ENCODE measurements around the gene CPNE6. TPM values are rescaled to one million over a fixed set of nuclear protein-coding genes. Genes with fewer than 3 reads are reported as not detected.
"Not testable (repeated sequence)": the region's sequence is repeated elsewhere in the genome, so short reads cannot be mapped to it uniquely, and the experiment has no call there.

CPNE6 gene
- total and polyA plus RNA-seq, 2 of the 13 experiments (the other 11 are each of a cell fraction or from before 2014, with no cell fraction given): not detected

- BruUV-seq (replicated peaks); H3K79me2 ChIP-seq (ENCODE audit: insufficient read depth, low read length); H3K27ac ChIP-seq (ENCODE audit: extremely low read length, insufficient read depth, low read length); DNase-seq (ENCODE audit: low spot score); H3K36me3 ChIP-seq (replicated peaks in 1 of 2; ENCODE audit: control insufficient read depth in 1 of 2, insufficient read depth in 2 of 2, low read length in 2 of 2); FAIRE-seq; H4K20me1 ChIP-seq (ENCODE audit: insufficient read depth, low read length); H2AFZ ChIP-seq (ENCODE audit: low read length); H3K27me3 ChIP-seq (ENCODE audit: control insufficient read depth in 1 of 2, insufficient read depth in 2 of 2, low read length in 2 of 2); ATAC-seq; H3K9me3 ChIP-seq (ENCODE audit: low read length): not testable (repeated sequence)
- Histone ChIP-seq H3K4me3 (replicated peaks in 1 of 3; ENCODE audit: insufficient read depth in 1 of 3, low read depth in 2 of 3, low read length in 3 of 3) (peak overlapping the region in 1 of 3 experiments; percentile 68; a peak in 2 of 6 replicates), H3K4me1 (ENCODE audit: insufficient read depth, low read length) (peaks cover 43% of the 10 kb centered on the region), H3K9ac (ENCODE audit: insufficient read depth, low read depth, low read length) (peak overlapping the region; percentile 51; the same call in 1 of the 2 replicates), H3K4me2 (ENCODE audit: low read depth, low read length) (peak overlapping the region; percentile 77)
- 31% methylated on average over 10 of the region's 10 CpGs for WGBS (ENCODE audit: low lambda C conversion rate)
- ChIA-PET POLR2A (interaction anchor here (1.8 kb wide), 1 partner anchor 78 kb away, joined by 4 read pairs; the partner anchor contains the start of genes DCAF11 and NRL), CTCF (ENCODE audit: low intra/inter-chr PET ratio, low total read pairs) (interaction anchor here (0.8 to 4.0 kb wide), 2 partner anchors 24 to 53 kb away, joined by 4 to 85 read pairs; no protein-coding TSS in a partner anchor)
- TF ChIP-seq BRD4 (CRISPR knock-in tag; IDR thresholded peaks at IDR 0.05) (peak; percentile 27; the same call in 1 of the 2 replicates), ATF7-NPFF (CRISPR knock-in tag; IDR thresholded peaks at IDR 0.05; ENCODE audit: low read depth) (0 out of 2 replicates have a peak, but pooled peaks have one; percentile 5), ZNF383 (CRISPR knock-in tag; IDR thresholded peaks at IDR 0.05; ENCODE audit: borderline replicate concordance) (0 out of 2 replicates have a peak, but pooled peaks have one; percentile 5), ZNF142 (CRISPR knock-in tag; IDR thresholded peaks at IDR 0.05) (peak; percentile 9), ZNF446 (CRISPR knock-in tag; IDR thresholded peaks at IDR 0.05) (peak; percentile 5; the same call in 1 of the 2 replicates), ZKSCAN1 (IDR thresholded peaks at IDR 0.05; ENCODE audit: low read length) (0 out of 2 replicates have a peak, but pooled peaks have one; percentile 2), ZFP1 (CRISPR knock-in tag; IDR thresholded peaks at IDR 0.05) (0 out of 2 replicates have a peak, but pooled peaks have one; percentile 7), TCF7 (IDR thresholded peaks at IDR 0.05; ENCODE audit: low read depth) (0 out of 2 replicates have a peak, but pooled peaks have one; percentile 4), ZNF501 (CRISPR knock-in tag; IDR thresholded peaks at IDR 0.05) (peak; percentile 40), ZNF350 (CRISPR knock-in tag; IDR thresholded peaks at IDR 0.05; ENCODE audit: borderline replicate concordance, low read depth) (peak; percentile 10), ZNF747 (CRISPR knock-in tag; IDR thresholded peaks at IDR 0.05; ENCODE audit: borderline replicate concordance) (0 out of 2 replicates have a peak, but pooled peaks have one; percentile 12)
- TF ChIP-seq, protein P1, sequence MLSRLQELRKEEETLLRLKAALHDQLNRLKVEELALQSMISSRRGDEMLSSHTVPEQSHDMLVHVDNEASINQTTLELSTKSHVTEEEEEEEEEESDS (CRISPR knock-in tag; IDR thresholded peaks at IDR 0.05; ENCODE audit: borderline replicate concordance): 0 out of 2 replicates have a peak, but pooled peaks have one; percentile 4
- TF ChIP-seq, protein P2, sequence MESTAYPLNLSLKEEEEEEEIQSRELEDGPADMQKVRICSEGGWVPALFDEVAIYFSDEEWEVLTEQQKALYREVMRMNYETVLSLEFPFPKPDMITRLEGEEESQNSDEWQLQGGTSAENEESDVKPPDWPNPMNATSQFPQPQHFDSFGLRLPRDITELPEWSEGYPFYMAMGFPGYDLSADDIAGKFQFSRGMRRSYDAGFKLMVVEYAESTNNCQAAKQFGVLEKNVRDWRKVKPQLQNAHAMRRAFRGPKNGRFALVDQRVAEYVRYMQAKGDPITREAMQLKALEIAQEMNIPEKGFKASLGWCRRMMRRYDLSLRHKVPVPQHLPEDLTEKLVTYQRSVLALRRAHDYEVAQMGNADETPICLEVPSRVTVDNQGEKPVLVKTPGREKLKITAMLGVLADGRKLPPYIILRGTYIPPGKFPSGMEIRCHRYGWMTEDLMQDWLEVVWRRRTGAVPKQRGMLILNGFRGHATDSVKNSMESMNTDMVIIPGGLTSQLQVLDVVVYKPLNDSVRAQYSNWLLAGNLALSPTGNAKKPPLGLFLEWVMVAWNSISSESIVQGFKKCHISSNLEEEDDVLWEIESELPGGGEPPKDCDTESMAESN (CRISPR knock-in tag; conservative IDR thresholded peaks at IDR 0.05): 0 out of 2 replicates have a peak, but pooled peaks have one; percentile 4
- in situ Hi-C loops (cut with HindIII; ENCODE audit: extremely low pct_ligation_motif_present, low pct_unique_long_range_greater_than_20kb) (loop anchor here (10.0 kb wide), 1 partner anchor 52 kb away; the partner anchor contains the start of gene DHRS4L2), intact Hi-C loops (cut with micrococcal nuclease; ENCODE audit: unreplicated experiment) (loop anchor here (1.0 to 10.0 kb wide), 4 partner anchors 23 to 312 kb away; no protein-coding TSS in a partner anchor)
These were observed 34.3 kb upstream of the CPNE6 start for GRCh38 chr14:24036963-24037657.

Data from HepG2 (cell line).